Activated CD8-positive, alpha-beta memory T cell treated with anti-CD3 and anti-CD28 coated beads, Interleukin-2, amount 10 ng/mL, durations not matched to agents 7 days and 5 days (primary cell): Measurements from ENCODE around the gene KANK4. TPM values are rescaled to one million over a fixed set of nuclear protein-coding genes. Genes with fewer than 3 reads are reported as not detected.

Experiments
- ATAC-seq: fragments of 150-1000 bp; cut with Tn5 transposase; one replicate; pipeline ENCODE4 v1.10.0; 2021; ENCODE audit warnings: moderate library complexity
- CTCF ChIA-PET: fragments of 350-600 bp; sonication (Branson Sonifier 250); formaldehyde crosslinking; loops from one replicate; lab custom pipeline; 2021; ENCODE audit warnings: antibody characterized with exemption; lab: Charles Lee
- DNase-seq: peaks from one replicate; pipeline ENCODE4 v3.0.0-alpha.2; 2020
- H3K27ac Mint-ChIP-seq: one replicate; pipeline ENCODE4 v1.8.0; 2021; ENCODE audit warnings: mild to moderate bottlenecking, mixed read lengths
- H3K27me3 Mint-ChIP-seq: one replicate; pipeline ENCODE4 v1.8.0; 2021; ENCODE audit warnings: mixed read lengths
- H3K36me3 Mint-ChIP-seq: one replicate; pipeline ENCODE4 v1.8.0; 2021; ENCODE audit warnings: mild to moderate bottlenecking, mixed read lengths
- H3K4me1 Mint-ChIP-seq: one replicate; pipeline ENCODE4 v1.8.0; 2021; ENCODE audit warnings: mixed read lengths
- H3K4me3 Mint-ChIP-seq: one replicate; pipeline ENCODE4 v1.8.0; 2021; ENCODE audit warnings: mild to moderate bottlenecking, moderate library complexity, mixed read lengths
- H3K9me3 Mint-ChIP-seq: one replicate; pipeline ENCODE4 v1.8.0; 2022; ENCODE audit warnings: low read depth, mixed read lengths
- total RNA-seq, 2 experiments: library from RNA; stranded (reverse); gene quantifications; one replicate each; pipeline ENCODE4 v1.2.3, GENCODE V29; 2021

KANK4 gene
- total RNA-seq, 2 experiments from 2014 or later = not detected

DNA sequence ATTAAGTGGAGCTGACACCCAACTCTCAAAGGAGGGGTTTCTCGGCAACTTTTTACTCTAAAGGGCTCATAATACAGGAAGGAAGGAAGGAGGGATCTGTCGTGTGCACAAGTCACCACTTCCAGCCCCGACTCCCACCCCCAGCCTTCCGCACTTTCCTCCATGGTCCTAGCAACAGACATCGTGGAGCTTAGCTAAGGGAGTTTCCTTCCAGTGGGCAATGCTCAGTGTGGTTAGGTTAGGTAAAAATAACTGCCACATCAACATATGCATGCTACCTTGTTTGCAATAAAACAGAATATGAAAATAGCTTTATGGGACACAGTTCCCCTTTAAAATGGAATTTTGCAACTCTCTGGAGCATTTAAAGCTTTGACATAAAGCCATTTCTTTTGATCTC, 35.2 kb downstream of the KANK4 start:
- H3K27me3 Mint-ChIP-seq = peaks cover 37% of the 10 kb centered on the region
- H3K27ac Mint-ChIP-seq = no peak overlapping the region
- ATAC-seq (no peak), DNase-seq (no peak)
- no peaks in the 10 kb centered on the region for H3K36me3 Mint-ChIP-seq
- no peaks in the 10 kb centered on the region for H3K9me3 Mint-ChIP-seq
- CTCF ChIA-PET = no interaction called here
- no peak overlapping the region for H3K4me3 Mint-ChIP-seq
- no peaks in the 10 kb centered on the region for H3K4me1 Mint-ChIP-seq

DNA sequence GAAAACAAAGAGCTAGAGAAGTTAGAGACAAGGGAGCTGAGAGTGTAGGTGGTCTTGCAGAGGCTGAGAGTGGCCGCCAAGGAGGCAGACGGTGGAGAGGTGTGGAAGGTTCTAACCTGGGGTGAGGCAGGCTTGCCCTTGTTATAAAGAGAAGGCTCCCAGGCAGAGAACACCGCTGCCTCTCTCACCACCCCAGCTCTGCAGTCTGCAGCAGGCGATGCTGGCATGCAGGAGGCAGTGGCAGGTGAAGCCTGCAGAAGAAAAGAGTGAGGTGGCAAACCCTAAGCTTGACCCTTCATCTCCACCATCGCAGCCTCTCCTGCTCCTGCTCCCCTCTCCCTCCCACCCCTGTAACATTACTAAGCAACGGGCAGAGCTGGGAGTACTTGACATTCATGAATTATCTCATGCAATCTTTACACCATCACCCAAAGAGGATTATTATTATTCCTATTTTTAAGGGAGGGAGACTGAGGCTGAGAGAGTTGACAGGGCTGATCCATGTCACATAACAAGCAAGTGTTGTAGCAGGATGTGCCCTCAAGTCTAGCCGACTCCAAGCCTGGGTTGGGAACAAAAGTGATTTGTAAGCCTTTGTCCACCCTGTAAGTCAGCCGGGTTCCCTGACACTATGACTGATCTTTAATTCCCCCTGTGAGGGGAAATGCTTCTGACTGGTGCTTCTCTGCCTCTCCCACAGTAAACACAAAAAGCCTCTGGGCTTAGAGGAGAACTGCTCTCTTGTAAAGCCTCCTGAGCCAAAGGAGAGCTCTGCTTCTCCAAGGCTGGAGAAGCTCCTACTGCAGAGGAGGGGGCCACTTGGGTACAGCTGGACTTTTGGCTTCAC, 36.1 kb downstream of the KANK4 start:
- H3K27me3 Mint-ChIP-seq = peaks cover 35% of the 10 kb centered on the region
- H3K36me3 Mint-ChIP-seq = no peaks in the 10 kb centered on the region
- no peak for ATAC-seq
- H3K27ac Mint-ChIP-seq = no peak overlapping the region
- H3K4me3 Mint-ChIP-seq = no peak overlapping the region
- DNase-seq = no peak
- no peaks in the 10 kb centered on the region for H3K9me3 Mint-ChIP-seq
- CTCF ChIA-PET = no interaction called here
- no peaks in the 10 kb centered on the region for H3K4me1 Mint-ChIP-seq

DNA sequence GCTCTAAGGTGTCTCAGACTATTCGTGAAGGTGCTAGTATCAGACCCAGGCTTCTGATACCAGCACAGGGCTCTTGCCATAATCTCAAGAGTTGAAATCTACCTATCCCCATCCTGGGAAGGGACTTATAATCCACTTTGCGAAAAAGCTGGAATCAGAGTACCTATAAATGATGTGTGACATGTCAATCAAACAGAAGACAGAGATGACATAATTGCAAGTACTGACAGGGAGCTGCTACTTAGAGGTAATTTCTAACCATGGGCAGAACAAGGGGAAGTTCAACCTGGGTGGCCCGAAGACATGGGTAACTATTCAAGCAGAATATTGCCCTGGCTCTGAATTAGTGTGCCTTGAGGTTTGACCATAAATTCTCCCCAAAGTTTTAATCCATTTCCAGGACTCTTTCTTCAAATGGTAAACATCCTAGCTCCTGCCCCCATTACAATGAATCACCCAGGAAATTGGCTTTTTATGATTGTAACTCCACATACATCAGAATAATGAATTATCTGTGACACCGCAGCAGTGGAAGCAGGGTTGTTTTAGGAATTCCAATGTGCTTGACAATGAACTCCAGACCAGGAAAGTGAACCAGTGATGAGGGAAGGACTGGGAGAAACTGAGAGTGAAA, 37.2 kb downstream of the KANK4 start:
- Mint-ChIP-seq H3K27ac (no peak overlapping the region), H3K36me3 (no peaks in the 10 kb centered on the region), H3K4me1 (no peaks in the 10 kb centered on the region), H3K9me3 (no peaks in the 10 kb centered on the region), H3K4me3 (no peak overlapping the region), H3K27me3 (peaks cover 26% of the 10 kb centered on the region)
- DNase-seq (no peak), ATAC-seq (no peak)
- CTCF ChIA-PET = no interaction called here

DNA sequence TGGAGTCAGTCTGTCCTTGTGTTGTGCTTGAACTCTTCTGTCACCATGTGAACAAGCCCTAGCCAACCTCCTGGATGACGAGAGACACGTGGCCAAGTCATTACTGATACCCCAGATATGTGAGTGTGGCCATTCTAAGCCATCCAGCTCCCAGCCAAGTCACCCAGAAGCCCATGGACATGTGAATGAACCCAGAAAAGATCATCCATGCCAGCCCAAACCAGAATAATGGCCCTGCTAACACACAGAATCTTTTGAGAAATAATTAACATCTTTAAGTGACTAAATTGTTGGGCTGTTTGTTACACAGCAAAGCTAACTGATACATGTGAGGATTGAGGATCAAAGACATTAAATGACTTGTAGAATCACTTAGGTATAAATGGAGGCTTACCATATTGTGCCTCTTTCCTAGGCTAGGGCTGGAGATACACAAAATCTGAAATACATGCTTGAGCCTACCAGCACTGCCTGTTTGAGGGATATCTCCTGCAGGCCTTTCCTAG, 38.2 kb downstream of the KANK4 start:
- CTCF ChIA-PET = no interaction called here
- DNase-seq (no peak), ATAC-seq (no peak)
- H3K4me3 Mint-ChIP-seq = no peak overlapping the region
- H3K4me1 Mint-ChIP-seq = no peaks in the 10 kb centered on the region
- no peak overlapping the region for H3K27ac Mint-ChIP-seq
- H3K36me3 Mint-ChIP-seq = no peaks in the 10 kb centered on the region
- peaks cover 18% of the 10 kb centered on the region for H3K27me3 Mint-ChIP-seq
- no peaks in the 10 kb centered on the region for H3K9me3 Mint-ChIP-seq

DNA sequence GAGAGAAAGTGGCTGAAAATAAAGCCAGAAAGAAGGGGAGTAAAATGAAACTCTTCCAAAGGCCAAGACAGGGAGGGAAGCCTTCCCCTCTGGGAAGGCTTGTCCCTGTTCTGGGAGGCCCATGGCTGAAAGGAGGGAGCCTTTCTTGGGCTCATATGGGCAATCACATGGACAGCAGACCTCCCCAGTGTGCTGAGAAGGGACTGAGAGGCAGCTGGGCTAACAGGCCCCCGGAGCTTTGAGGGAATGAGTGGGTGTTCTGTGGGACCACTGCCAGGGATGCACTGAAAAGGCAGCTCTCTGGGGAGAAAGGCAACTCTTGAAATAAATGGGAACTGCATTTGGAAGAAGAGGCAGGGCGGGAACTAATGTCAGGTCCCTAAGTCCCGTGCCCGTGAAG, 39.1 kb downstream of the KANK4 start:
- Mint-ChIP-seq H3K4me3 (no peak overlapping the region), H3K27ac (no peak overlapping the region), H3K36me3 (no peaks in the 10 kb centered on the region), H3K9me3 (no peaks in the 10 kb centered on the region), H3K4me1 (no peaks in the 10 kb centered on the region), H3K27me3 (peaks cover 13% of the 10 kb centered on the region)
- DNase-seq (no peak), ATAC-seq (no peak)
- CTCF ChIA-PET = no interaction called here

DNA sequence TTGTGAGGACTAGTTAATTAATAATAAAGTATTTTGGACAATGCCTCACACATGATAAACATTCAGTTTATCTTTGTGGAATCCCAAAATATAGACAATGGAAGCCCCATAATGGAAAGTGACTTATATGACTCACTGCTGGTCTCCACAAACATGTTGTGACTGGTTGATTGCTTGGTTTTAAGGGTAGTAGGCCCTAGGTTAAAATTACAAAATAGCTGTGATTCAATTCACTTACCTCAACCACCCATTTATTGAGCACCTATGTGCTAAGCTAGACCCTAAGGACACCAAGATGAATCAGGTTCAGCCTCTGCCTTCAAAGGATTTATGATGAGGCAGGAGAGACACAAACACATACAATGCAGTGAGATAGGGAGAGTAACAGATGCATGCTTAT, 42.4 kb downstream of the KANK4 start:
- Mint-ChIP-seq H3K4me1 (peaks cover 8% of the 10 kb centered on the region), H3K9me3 (no peaks in the 10 kb centered on the region), H3K27me3 (peaks cover 9% of the 10 kb centered on the region), H3K27ac (no peak overlapping the region), H3K36me3 (peaks cover 4% of the 10 kb centered on the region), H3K4me3 (no peak overlapping the region)
- ATAC-seq = no peak
- DNase-seq = no peak
- CTCF ChIA-PET = no interaction called here

DNA sequence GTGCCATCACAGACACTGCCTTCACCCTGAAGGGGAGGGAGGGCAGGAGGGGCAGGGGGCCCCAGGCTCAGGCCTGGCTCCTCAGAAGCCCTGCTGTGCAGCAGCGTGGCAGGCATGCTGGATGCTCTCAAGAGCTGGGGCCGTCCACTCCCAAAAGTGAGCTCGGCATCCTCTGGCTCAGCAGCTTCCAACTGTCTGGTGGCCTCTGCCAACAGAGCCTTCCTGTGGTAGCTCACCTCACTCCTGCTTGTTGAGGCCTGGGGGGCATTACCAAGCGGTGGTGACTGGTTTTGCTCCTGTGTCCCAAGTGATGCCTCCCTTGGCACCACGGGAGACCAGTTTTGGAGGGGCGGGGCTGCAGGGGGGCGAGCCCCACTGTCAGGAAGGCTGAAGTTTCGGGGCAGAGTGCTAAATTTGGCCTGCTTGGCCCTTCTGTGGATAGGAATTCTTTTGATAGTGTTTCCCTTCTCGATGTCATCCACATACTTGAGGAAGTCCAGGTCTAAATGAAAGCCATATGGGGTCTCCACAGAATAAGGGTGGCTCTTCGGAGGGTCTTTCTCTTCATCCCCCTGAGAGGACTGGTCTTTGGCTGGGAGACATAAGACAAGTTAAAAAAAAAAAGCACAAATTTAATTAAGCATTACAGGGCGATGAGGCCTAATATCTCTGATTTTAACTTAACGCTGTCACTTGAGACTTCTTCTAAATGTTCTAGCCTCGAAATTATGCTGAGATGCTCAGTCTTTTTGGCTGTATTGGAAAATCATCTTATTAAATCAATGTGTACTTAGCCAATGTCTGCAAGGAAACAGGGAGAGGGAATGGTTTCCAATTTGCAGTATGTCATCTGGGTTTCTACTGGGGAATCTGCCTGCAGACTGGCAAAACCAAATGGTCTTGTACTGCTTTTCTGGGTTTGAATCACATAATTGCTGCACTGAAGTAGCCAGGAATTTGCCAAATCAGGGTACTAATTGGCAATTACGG, 44.4 kb downstream of the KANK4 start:
- Mint-ChIP-seq H3K9me3 (no peaks in the 10 kb centered on the region), H3K27me3 (peaks cover 4% of the 10 kb centered on the region), H3K4me3 (no peak overlapping the region), H3K4me1 (peaks cover 18% of the 10 kb centered on the region), H3K36me3 (peaks cover 5% of the 10 kb centered on the region), H3K27ac (no peak overlapping the region)
- DNase-seq (no peak), ATAC-seq (no peak)
- CTCF ChIA-PET = no interaction called here

DNA sequence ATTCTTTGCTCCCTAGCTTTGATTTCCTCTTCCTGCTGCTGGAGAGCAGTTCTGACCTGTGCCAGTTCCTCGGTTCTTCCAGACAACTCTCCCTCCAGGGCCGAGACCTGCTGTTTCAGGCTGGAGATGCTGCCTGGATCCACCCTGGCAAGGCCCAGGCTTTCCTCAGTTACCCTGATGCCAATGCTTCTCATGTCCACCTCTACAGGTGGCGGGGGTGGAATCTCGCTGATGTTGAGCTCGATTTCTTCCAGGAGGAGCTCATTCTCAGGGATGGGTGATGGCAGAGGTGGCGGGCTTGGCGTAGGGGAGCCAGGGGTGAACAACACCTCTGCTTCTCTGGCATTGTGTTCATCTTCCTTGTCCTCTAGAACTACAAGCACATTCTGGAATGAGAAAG, 45.3 kb downstream of the KANK4 start:
- H3K36me3 Mint-ChIP-seq = peaks cover 5% of the 10 kb centered on the region
- ATAC-seq (no peak), DNase-seq (no peak)
- no peaks in the 10 kb centered on the region for H3K27me3 Mint-ChIP-seq
- H3K4me1 Mint-ChIP-seq = peaks cover 18% of the 10 kb centered on the region
- no peak overlapping the region for H3K27ac Mint-ChIP-seq
- no peak overlapping the region for H3K4me3 Mint-ChIP-seq
- H3K9me3 Mint-ChIP-seq = no peaks in the 10 kb centered on the region
- CTCF ChIA-PET = interaction anchor here (0.7 kb wide), 1 partner anchor 609 kb away, joined by 3 read pairs; no protein-coding TSS in a partner anchor

DNA sequence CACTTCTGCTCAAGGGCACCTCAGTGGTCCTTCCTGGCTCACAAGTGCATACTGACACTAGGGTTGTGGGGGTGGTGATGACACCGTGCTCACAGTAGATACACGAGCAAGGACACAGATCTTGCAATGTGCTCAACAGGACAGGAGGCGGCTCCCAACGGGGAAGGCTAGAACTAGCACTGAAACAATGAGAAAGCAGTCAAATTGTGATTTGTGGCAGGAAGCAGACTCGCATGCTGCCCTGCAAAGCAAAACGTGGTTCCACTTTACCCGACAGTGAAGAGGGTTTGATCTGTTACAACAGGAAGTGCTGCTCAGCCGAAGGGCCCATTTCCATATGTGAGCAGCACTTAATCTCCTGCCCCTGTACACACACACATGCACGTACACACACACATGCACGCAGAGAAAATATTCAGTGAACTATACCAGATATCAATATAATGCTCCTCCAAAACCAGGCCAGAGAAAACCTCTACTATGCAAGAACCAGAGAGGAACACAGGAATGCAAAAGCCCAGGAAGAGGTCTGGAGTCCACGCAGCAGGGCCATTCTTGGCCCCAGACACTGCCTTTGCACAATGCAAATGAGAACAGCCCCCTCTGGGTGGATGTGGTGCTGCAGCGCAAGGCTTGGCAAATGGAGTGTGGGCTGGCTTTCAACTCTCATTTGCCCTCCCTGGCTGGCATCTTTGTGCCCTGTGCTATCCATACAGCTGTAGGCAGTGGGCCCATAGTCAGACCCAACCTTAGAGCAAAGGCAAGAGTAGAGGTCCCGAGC, 47.1 kb downstream of the KANK4 start:
- Mint-ChIP-seq H3K27ac (peak overlapping the region; percentile 87), H3K4me3 (no peak overlapping the region), H3K27me3 (no peaks in the 10 kb centered on the region), H3K4me1 (peaks cover 18% of the 10 kb centered on the region), H3K36me3 (peaks cover 5% of the 10 kb centered on the region), H3K9me3 (no peaks in the 10 kb centered on the region)
- DNase-seq (peak; percentile 81), ATAC-seq (peak; percentile 93)
- CTCF ChIA-PET = no interaction called here

DNA sequence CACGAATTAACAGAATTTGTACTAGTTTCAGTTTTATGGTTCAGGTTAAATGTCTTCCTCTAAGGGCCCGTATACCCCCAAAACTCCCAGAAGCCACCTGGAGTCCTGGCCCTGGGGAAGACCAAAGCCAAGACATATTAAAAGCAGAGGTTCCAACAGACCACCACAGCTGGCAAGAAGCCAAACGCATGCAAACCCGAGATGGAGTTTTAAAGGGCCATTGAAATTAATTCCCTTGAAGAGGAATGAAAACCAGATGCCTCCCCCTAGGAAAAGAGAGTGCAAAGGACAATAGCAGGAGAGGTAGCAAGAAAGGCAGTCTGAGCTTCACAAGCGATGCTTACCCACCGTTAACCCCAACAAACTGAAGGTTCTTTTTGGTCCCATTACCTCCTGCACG, 48.1 kb downstream of the KANK4 start:
- CTCF ChIA-PET = no interaction called here
- Mint-ChIP-seq H3K36me3 (peaks cover 5% of the 10 kb centered on the region), H3K4me1 (peaks cover 18% of the 10 kb centered on the region), H3K9me3 (no peaks in the 10 kb centered on the region), H3K27ac (no peak overlapping the region), H3K27me3 (no peaks in the 10 kb centered on the region), H3K4me3 (no peak overlapping the region)
- DNase-seq (no peak), ATAC-seq (no peak)

DNA sequence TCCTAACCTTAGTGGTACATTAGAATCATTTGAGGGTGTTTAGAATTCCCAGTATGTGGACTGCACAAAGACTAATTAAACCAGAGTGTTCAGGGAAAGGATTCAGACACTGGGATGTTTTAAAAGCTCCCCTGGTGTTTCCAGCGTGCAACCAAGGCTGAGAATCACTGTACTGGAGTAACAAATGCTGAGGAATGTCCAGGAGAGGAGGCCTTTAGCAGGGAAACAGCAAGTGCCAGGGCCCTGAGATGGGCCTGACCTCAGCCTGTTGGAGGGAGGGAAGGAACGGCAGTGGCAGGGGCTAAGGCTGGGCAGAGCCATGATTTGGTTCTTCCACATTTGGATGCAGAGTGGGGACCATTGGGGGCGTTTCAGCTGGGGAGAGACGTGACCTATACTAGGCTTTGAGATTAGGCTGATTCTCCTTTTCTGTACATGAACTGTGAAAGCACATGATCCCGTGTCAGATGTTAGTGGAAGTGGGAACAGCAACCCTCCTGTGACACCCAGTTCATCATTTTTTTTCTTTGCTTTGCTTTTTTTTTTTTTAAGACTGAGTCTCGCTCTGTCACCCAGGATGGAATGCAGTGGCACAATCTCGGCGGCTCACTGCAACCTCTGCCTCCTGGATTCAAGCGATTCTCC, 49.3 kb downstream of the KANK4 start:
- ATAC-seq = no peak
- peaks cover 5% of the 10 kb centered on the region for H3K36me3 Mint-ChIP-seq
- no peaks in the 10 kb centered on the region for H3K9me3 Mint-ChIP-seq
- H3K27me3 Mint-ChIP-seq = no peaks in the 10 kb centered on the region
- no peak for DNase-seq
- no peak overlapping the region for H3K27ac Mint-ChIP-seq
- H3K4me3 Mint-ChIP-seq = no peak overlapping the region
- CTCF ChIA-PET = no interaction called here
- H3K4me1 Mint-ChIP-seq = peaks cover 18% of the 10 kb centered on the region

DNA sequence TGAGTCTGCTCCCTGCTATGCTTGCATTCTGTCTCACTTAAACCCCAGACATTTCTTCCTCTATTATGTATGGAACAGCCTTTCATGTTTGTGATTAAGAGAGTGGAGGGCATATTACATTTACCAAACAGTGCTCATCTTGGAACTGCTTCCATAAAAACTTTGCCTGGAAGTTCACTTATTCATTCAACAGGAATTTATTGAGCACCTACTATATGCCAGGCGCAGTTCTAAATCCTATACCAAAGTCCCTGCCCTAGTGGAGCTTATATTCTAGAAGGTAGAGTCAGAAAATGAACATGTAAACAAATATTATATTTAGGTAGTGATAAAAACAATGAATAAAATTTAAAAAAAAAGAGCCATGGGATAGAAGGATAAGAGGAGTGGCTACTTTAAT, 49.8 kb downstream of the KANK4 start:
- Mint-ChIP-seq H3K27me3 (no peaks in the 10 kb centered on the region), H3K36me3 (peaks cover 5% of the 10 kb centered on the region), H3K9me3 (no peaks in the 10 kb centered on the region), H3K27ac (no peak overlapping the region), H3K4me1 (peaks cover 18% of the 10 kb centered on the region), H3K4me3 (no peak overlapping the region)
- DNase-seq (no peak), ATAC-seq (no peak)
- CTCF ChIA-PET = no interaction called here
